ENCODE results near the gene FOXC1.

FOXC1 gene

GRCh38 chr6:1645466-1646185 is 35.9 kb downstream of the FOXC1 start:
- no peak for DNase-seq

GRCh38 chr6:1651362-1651761 is 41.6 kb downstream of the FOXC1 start:
- no peak for DNase-seq

- no peak for DNase-seq
These were observed 43.1 kb downstream of the FOXC1 start for GRCh38 chr6:1652842-1653241.

GRCh38 chr6:1654054-1654453 is 44.3 kb downstream of the FOXC1 start:
- no peak for DNase-seq

- no peak for DNase-seq
These were observed 47.5 kb downstream of the FOXC1 start for GRCh38 chr6:1657116-1657770.

GRCh38 chr6:1657771-1658165 is 48.1 kb downstream of the FOXC1 start:
- no peak for DNase-seq

GRCh38 chr6:1658212-1659005 is 48.7 kb downstream of the FOXC1 start:
- DNase-seq = no peak

- DNase-seq = no peak
These were observed 50.1 kb downstream of the FOXC1 start for GRCh38 chr6:1659816-1660215.

GRCh38 chr6:1662534-1662933 is 52.8 kb downstream of the FOXC1 start:
- DNase-seq = no peak
